Esophagus mucosa (tissue), 1 donor: Measurements from ENCODE around the gene CEPT1. TPM values are rescaled to one million over a fixed set of nuclear protein-coding genes. Genes with fewer than 3 reads are reported as not detected.

Experiments used
- ATAC-seq: fragments of 200-7000 bp; cut with Tn5 transposase; one replicate; pipeline ENCODE4 v1.9.1; 2020
- total RNA-seq: library from RNA; stranded (reverse); gene quantifications from one replicate; pipeline ENCODE4 v1.2.4, GENCODE V29; 2023
- donor health status: DM: yes; HTN: yes; CAD: no.

The CEPT1 gene
- total RNA-seq, 1 donor from 2014 or later = 23.3 TPM

DNA sequence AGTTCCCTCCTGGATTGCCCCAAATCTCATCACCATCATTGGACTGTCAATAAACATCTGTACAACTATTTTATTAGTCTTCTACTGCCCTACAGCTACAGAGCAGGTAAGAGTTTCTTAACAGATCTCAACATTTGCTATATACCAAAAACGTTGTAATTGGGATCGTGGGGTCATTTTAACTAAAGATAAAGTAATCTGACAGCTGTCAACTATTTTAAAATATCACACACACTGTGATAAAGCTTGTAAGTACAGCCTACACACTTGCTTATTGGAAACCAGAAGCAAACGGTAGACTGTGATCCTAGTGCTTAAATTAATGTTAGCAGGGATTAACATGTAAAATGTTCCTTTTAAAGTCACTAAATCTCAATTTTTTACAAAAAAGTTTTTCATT, 7.9 kb downstream of the CEPT1 start:
- ATAC-seq = no peak

DNA sequence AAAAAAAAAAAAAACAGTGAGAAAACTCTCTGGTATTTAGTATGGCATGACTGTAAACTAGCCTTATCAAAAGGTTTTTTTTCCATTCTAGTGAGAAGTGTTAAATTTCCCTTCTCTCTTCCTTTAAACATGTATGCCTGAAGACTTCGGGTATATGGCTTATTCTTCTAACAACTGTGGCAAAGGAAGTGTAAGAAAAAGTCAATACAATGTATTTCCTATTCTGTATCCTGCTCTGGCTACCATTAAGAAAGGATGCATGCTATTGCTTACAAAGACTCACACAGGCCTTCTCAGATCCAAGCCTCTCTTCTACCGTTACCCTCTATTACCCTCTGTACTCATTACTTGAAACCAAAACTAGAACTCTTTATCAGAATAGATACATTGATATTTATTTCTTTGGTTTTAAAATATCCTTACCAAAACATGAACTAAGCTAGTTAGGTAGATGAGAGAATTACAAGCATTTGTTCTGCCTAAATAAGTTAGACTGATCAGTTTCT, 8.4 kb downstream of the CEPT1 start:
- no peak for ATAC-seq

DNA sequence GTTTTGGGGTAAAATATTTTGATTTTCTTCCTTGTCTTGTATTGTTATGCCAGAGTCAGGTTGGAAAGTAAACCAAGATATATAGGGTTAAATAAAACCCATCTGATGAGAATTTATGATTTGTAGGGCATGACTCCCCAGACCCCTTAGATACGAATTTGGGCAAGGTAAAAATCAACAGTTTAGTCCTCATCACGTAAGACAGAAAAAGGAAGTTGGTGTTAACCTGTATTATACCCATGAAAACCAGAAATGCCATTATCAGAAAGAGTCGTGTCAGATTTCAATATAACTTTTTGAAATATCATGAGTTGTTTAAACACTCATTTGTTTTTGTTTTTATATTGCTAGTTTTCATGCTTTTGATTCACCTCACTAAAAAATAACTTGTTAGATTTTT, 11.8 kb downstream of the CEPT1 start:
- no peak for ATAC-seq

DNA sequence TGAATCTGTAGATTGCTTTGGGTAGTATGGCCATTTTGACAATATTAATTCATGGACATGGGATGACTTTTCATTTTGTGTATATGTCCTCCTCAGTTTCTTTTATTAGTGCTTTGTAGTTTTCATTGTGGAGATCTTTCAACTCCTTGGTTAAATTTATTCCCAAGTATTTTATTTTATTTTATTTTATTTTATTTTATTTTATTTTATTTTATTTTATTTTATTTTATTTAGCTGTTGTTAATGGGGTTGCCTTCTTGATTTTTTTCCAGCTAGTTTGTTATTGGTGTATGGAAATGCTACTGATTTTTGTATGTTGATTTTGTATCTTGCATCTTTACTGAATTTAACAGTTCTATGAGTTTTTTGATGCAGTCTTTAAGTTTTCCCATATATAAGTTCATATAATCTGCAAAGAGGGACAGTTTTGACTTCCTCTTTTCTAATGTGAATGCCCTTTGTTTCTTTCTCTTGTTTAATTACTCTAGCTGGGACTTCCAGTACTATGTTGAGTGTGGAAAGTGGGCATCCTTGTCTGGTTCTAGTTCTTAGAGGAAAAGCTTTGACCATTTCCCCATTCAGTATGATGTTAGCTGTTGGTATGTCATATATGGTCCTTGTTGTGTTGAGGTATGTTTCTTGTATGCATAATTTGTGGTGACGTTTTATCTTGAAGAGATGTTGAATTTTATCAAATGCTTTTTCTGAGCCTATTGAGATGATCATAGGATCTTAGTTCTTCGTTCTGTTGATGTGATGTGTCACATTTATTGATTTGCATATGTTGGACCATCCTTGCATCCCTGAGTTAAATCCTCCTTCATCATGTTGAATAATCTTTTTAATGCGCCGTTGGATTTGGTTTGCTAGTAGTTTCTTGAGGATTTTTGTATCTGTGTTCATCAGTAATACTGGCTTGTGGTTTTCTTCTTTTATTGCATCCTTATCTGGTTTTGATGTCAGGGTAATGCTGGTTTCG, 14.3 kb downstream of the CEPT1 start:
- no peak for ATAC-seq

DNA sequence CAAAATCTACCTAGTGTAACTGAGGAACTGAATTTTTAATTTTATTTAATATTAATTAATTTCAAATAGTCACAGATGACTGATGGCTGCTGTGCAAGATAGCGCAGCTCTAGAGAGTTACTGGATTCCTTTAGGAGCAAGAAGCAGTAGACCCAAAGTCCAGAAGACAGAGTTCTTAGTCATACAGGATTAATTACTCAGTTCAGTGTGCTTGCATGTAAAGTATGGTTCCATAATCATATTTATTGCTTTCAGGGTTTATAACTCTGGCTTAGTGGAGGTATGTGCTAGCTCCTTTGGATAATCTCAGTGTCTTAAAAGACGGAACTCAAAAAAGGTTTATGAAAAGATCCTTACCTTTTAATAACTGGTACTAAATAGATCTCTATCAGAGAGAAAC, 17.4 kb downstream of the CEPT1 start:
- no peak for ATAC-seq

DNA sequence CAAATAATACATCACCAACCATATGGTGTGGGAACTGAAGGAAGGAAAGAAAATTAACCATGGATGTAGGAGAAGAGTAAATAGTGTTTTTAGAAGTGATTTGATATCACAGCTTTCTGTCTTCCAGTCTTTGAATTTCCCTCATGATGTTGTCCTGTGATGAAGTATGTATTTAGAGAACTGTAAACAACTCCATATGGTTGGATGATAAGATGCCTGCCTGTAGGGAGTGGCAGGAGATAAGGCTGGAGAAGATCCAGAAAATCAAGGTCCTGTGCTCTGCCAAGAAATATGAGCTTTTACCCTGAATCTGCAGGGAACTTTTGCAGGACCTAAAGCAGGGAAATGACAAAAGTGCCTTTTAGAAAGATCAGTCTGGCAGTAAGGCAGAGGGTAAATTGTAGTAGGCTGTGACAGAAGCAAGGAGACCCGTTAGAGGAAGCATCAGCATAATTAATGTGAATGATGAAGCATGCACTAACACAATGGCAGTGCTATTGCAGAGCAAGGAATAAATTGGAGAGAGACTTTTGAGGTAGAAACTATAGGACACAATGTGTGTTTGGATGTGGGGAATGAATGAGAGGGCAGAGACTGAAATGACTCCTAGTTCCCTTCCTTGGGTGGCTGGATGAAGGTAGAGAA, 21.9 kb downstream of the CEPT1 start:
- ATAC-seq = no peak

DNA sequence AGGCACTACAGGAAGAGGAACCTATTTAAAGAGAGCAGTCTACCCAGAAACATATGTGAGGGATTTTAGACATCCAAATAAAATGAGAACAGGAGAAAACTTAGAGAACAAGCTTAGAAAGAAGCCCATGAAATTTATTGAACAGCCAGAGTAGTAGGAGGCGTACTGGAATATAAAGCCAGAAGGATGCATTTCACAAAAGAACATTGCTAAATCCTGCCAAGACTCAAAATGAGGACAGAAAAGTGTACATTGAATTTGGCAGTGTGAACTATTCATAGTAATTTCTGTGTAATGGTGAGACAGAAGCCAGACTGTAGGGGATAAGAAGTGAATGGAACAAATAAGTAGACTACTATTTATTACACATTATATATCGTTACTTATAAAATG, 22.5 kb downstream of the CEPT1 start:
- no peak for ATAC-seq

DNA sequence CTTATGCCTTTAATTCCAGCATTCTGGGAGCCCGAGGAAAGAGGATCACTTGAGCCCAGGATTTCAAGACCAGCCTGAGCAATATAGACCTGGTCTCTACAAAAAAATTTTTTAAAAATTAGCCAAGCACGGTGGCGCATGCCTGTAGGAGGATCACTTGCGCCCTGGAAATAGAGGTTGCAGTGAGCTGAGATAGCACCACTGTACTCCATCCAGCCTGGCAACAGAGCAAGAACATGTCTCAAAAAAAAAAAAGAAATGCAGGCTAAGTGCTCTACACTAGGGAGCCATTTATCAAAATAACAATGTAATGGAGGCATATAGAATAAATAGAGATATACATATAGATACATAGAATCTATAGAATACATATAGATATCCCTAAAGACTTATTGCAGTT, 23.3 kb downstream of the CEPT1 start:
- no peak for ATAC-seq

DNA sequence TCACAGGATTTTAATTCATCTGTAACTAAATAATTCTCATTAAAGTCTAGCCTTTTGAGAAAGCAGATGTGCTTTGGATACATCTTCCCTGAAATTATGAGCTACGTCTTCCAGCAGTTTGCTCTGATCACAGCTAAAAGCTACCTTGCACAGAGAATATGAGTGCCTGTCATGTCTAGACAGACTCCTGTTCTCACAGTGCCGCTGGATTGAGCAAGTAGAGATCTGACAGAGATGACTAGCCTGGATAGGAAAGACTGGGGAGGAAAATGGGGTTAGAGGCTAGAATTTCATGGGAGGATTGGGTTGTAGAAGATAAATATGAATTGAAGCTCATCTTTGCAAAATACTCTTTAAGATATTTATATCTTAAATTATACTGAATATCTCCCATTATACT, 24.1 kb downstream of the CEPT1 start:
- ATAC-seq = peak; percentile 47

DNA sequence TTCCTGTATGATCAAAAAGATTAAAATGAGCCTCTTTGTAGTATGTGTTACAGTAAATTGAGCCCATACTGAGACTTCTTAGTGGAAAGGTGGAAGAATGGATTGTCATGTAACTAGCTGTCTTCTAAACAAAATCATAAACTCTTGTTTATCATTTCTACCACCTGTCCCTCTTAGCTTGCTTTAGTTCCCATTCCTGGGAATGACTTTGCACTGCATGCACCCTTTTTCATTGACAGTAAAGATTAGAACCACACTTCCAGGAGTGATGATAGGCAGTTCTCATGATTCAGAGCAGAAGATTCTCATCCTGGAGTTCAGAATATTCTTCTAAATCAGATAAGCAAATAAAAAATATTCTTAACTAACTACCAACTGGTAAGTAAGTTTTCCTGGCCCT, 32.4 kb downstream of the CEPT1 start:
- no peak for ATAC-seq

DNA sequence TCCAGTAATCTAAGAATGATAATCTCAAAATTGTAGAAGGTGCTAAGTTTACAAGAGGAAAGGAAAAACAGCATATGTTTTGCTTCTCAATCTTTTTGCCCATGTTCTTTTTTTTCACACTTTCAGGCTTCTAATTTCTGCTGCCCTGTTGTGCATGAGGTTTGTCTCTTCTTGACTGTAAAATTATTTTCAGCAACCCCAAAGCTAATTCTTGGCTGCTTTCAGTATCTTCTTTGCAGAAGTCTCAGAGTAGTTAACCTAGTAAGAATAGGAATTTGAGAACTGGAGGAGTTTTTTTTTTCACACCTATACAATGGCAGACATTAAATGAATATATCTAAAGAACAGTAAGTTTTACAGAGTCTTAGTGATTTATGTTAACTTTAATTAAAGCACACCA, 34.0 kb downstream of the CEPT1 start:
- ATAC-seq = no peak

DNA sequence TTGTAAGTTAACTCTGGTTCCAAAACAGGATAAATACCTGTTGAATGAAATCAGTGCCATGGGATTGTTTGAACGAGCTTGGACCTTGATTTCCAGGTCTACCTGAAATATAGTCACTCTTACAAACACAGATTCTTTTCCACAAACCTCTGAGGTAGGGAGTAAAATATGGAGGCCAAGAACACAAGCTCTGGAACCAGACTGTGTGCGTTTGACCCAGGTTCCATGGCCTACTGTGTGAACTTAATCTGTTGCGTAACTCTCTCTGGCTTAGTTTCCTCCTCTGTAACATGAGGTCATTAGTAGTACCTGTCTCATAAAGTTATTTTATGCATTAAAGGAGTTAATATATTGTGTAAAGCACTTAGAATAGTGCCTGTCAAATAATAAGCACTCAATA, 35.3 kb downstream of the CEPT1 start:
- ATAC-seq = no peak

DNA sequence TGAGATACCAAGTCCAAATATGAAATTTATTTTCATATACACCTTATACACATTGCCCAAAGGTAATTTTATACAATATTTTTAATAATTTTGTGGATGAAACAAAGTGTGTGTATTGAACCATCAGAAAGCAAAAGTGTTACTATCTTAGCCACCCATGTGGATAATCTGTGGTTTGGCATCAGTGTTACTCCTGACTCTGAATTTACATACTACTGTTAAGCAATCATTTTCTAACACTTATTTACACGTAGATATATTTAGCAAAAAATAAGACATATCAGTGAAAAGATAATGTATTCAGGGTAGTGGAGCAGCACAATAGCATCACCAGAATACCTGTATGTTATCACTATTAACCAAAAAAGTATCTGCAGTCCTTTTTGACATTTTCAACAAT, 36.7 kb downstream of the CEPT1 start:
- ATAC-seq = no peak

DNA sequence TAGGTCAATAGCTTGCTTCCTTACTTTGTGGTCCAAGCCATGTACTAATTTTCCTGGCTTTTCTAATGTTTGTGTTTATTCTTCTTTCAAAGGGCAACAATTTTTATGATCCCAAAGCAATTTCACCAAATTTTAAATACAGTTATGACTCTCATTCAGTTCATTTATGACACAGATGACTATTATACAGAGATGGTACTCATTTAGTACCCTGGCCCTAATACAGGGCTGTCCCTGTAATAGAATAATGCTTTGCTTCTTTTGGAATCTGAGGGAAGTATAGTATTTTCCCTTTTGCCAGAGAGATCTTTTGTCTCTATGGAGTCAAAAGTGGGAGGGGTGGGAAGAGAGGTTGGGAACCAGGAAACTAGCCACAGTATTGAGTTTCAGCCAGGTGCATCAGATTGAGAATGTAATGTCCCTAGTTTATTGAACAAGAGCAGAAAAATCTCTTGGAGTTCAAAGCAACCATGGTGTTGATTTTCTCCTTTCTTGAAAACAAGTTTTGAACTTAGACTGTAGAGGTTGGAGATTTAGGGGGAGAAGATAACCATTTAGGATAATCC, 40.0 kb downstream of the CEPT1 start:
- no peak for ATAC-seq

DNA sequence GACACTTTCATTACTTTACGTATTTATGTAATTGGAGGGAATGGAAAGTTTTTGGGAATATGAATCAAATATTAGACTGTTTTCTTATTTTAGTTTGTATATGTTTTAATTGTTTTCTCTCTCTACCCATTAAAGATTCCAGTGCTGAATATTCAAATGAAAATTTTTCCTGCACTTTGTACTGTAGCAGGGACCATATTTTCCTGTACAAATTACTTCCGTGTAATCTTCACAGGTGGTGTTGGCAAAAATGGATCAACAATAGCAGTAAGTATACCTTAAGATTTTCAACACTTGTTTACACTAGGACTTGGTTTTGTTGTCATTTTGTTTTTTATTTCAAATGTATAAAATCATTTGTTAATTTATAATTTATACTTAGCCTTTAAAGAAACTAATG, 42.0 kb downstream of the CEPT1 start:
- no peak for ATAC-seq

DNA sequence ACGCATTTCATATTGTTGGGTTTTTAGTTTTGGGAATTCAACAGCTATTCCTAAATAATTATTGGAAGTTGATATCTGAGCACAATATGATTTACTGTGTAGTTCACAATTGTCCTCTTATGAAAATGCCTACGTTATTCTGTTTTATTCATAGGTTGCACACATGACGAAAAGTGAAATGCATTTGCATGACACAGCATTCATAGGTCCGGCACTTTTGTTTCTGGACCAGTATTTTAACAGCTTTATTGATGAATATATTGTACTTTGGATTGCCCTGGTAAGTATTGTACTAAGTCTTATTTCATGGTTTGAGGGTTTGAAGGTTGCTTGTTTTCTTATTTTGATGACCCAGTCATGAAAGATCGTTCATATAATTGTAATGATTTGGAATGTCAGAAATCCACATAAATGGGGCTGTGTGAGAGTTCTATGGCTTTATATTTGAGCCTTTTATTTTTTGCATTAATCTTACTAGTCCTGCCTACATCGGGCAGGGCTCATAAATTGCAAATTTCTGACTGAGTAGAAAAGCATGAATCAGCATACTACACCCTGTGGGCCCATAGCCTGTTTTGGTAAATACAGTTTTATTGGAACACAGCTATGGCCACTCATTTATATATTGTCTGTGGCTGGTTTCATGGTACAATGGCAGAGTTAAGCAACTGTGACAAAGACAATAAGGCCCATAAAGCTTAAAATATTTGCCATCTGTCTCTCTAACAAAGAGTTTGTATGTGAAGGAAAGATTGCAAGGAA, 43.5 kb downstream of the CEPT1 start:
- peak; percentile 79 for ATAC-seq

DNA sequence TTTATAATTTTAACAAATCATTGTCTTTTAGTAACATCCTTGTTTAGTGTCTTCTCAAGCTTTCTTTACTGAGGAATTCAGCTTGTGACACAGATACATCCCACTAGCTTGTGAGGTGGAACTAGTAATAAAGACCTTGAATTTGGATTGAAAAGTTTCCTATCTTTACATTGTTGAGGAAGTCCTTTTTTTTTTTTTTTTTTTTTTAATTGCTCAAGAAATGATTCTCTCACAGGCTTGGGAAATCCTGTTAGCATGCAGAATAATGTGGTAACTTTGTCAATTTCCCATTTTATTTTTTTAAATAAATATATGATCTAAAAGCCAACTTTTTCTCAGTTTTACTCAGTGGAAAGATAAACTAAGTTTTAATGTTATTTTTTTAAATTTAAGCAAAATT, 44.6 kb downstream of the CEPT1 start:
- ATAC-seq = no peak

DNA sequence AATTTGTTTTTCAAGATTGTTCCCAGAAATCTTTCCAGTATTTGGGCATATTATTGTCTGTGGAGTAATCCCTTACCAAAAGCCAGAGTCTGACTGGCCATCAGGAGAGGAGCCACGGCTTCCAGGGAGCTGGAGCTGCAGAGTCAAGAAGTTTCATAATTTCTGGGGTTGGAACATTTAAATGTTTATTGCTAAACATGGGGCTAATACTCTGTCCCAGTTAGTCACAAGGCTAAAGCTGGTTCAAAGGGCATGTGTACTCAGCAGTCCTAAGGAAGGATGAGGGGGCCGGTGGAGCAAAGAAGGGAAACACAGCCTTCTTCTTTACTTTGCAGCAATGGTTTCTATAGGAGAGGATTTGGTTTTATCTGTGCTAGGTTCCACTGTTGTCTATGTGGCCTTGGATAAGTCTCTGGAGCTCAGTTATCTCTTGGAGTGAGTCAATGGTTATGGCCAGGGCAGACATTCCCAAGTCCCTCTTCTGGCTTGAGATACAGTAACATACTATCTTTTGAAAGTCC, 51.0 kb downstream of the CEPT1 start:
- ATAC-seq = no peak

DNA sequence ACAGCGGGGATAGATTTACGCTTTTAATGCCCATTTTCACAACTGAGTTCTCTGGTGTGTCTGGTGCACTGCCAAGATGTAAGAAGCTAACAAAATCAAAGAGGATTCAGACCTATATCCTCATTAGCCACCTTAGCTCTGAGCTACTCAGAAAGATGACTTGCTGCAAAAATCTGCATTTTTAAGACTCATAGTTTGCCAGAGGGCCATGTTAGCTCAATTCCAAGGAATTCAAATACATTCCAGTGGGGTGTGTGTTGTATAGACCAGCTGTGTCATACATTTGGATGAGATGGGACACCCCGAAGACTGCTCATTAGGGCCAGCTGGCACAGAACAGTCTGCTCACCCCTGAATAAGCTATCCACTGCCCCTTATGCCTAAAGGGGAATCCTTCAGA, 51.5 kb downstream of the CEPT1 start:
- no peak for ATAC-seq

DNA sequence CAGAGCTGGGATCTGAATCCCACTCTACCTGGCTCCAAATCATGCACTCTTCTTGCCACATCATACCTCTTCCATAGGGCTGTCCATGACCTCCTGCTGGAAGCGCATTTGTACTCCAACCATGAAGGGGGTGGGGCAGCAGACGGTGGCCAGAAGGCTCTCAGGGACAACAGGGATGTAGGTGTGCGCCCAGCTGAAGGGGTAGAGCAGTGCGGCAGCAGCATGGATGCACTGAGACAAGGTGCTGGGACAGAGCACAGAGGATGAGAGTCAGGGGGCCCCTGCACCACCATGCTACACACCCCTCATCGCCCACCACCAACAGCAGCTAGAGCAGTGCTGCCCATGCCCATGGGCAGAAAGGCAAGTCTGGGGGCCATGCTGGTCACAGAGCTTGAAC, 52.1 kb downstream of the CEPT1 start:
- no peak for ATAC-seq

DNA sequence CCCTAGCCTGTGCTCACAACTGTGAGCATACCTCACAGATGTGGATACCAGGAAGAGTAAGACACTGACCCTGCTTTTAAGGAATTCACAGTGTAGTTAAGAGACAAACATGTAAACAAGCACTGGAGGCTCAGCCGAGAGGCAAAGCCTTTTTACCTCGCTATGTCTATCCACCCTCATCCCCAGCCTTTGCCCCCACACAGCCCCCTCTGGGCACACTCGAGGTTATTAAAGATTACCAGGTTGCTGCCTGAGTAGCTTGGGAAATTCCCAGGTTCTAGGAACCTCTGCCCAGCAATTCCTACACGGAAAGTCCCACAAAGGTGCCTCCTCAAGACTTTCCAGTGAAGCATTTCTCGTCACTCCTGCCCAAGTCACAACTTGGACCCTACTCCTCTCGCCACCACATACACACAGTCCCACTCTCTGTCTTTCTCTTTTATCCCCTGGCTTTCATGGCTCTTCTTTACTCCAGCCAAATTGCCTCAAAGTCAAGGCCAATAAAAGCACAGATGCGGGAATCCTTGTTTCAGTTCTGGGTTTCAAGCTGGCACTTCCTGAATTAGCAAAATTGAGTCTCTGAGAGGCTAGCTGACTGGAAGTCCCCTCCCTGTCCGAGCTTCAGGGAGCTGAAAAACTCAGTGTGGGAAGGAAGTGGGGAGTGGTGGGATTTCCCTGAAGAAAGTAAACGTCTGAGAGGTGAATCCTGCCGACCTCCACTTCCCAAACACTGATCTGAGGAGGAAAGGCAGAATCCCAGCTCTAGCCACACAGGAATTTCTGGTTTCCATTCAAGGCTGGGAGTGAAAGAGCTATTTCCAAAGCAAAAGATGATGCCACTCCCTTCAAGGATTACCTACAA, 52.9 kb downstream of the CEPT1 start:
- ATAC-seq = peak; percentile 30
